HG03575 (cell line): ENCODE measurements around the gene SLC35E1.

Experiments
- ATAC-seq: cut with Tn5 transposase; IDR thresholded peaks from one replicate; pipeline ENCODE4 v1.9.1; 2021; ENCODE audit not compliant: unreplicated experiment, insufficient number of reproducible peaks, low FRiP score; ENCODE audit errors: extremely low read depth

SLC35E1 gene

DNA sequence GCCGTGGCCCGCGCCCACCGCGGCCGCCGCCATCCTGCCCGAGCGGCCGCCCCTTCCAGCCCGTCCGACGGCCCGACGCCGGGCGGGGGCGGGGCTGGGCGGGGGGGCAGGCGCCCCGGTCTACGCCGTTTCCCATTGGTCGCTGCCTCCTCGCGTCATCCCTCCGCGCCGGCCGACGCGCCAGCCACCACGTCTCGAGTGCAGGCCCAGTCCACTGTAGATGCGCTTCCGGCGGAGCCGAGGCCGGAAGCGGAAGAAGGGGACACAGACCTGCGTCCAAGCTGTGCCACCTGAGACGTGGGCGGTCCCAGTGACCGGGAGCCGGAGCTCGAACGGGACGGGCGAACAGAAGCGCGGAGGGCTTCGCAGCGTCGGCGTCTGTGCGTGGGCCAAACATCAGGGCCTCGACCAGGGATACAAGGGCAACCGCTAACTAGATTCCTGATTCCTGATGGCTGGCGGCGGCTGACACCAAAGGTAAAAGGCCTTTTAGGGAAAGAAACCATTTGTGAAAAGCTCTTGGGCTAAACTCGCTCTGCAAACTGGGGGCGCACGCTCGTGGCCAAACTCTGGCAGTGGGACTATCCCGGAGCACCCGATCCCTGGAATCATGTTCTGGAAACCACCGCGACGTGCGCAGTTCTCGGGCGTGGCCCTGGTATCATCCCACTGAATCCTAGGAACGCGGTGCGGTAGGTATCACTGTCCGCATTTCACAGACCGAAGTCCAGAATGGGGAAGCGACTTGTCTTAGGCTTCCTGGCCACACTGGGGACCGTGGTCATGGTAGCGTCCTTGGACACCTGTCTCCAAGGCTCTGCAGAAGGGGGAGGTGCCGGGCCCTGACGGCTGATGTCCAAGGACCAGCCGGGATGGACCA lies at the start of gene SLC35E1:
TSS of gene SLC35E1 (minus strand) at position 84 of the 880 bp plus-strand sequence. CDS start at position 33, 51 bp downstream.
- peak; percentile 53 for ATAC-seq

DNA sequence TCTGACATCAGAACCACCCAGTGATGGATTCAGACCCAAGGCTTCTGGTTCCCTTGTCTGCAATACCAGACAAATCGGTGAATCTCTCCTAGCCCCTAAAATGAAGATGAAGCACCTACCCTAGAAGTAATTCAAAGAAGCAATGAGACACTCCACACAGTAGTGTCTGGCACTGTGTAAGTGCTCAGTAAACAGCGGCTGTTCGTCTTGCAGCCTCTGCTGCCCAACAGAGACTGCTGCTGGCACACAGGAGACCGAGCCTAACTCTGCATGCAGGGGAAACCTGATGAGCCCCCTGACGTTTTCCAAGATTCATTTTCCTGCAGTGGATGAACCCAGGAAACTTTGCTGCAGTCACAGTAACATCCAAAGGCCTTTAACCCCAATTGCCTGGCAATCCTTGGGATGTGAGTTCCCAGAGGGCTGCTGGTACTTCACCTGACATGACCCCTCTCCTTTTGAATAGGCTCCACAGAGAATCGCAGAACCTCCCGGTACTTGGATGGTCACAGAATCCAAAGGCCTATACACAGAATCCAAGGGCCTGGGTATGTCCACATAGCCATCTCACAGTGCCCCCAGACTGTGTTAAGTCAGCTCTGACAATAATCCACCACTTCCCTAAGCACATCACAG lies 49.1 kb upstream of the SLC35E1 start:
- ATAC-seq: no peak

DNA sequence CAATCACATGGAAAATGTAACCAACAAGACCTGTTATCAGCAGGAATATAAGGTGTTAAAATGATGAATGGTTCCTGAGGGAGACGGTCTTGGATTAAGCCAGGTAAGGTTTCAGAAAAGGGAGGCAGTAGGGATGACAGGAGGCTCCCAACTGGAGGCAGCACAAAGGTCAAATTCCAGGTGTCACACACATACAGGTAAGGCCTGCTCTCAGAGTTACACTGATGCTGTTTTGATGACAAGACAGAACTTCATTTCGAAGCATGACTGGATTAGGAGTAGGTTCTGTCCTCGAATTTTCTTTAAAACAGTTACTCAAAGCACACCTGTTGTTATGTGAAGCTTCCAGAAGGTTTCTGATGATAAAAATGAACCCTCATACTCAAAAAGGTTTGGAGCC lies 48.4 kb upstream of the SLC35E1 start:
- no peak for ATAC-seq

DNA sequence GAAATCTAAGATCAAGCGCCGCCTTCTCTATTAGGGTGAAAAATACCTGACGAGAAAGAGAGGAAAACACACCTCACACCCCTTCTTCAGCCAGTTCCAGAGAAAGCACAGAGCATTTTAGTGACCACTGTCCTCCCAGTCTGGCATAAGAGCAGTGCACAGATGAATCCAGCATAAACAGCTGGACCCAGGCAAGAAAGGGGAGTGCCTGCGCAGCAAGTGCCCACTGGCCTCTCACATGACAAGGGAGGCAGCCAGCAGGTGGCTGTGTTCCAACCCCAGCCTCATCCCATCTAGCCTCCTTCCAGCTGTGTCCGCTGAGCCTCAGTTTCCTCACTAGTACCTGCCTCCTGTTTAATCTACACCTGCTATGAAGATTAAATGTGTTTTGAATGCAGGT lies 47.8 kb upstream of the SLC35E1 start:
- no peak for ATAC-seq

DNA sequence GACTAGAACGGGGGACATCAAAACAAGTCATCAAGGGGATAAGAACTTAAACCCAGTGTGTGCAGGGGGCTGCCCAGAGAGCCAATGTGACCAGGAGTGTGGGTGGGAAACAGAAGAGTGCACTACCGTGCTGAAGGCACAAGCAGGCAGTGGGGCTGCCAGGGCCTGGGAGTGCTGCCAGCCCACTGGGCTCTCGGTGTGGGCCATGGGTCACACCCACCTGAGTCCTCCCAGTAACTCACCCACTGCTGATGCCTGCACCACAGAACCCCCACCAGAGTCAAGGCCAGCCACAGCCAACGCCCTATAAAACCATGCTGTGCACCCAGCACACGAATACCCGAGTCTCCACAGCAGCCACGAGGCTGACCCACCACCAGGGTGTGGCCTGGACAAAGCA lies 47.2 kb upstream of the SLC35E1 start:
- no peak for ATAC-seq

DNA sequence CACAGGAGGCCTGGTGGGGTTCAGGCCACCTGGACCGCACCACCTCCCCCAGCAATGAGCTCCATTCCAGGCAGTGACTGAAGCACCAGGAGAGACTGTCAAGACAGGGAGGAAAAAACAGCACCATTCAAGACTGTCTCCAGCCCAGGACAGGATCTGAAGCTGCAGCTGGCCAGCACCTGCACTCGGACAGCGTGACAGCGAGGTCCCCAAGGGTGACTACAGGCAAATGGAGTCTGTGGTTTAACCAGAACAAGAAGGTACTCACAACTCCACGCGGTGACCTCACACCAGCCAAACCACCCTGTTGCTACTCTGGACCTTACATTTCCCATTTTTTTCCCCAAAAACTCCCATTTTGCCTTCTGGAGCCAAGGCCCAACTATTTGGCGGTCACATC lies 46.0 kb upstream of the SLC35E1 start:
- no peak for ATAC-seq

DNA sequence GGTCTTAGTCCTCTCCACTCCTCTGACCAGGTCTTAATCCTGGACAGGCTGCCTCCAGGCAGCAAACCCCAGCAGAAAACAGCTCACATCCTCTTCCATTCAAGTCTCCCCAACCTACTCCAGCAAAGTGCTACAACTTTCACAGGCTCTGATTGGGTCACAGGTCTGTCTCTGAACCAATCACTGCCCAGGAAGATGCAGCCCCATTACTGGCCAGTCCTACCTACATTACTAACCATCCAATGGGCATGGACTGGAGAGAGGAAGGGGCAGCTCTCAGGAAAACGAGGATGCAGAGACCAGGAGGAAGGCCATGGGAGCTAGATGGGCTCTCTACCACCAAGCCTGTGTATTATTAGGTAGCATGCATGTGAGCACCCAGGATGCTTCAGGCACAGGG lies 43.6 kb upstream of the SLC35E1 start:
- no peak for ATAC-seq

DNA sequence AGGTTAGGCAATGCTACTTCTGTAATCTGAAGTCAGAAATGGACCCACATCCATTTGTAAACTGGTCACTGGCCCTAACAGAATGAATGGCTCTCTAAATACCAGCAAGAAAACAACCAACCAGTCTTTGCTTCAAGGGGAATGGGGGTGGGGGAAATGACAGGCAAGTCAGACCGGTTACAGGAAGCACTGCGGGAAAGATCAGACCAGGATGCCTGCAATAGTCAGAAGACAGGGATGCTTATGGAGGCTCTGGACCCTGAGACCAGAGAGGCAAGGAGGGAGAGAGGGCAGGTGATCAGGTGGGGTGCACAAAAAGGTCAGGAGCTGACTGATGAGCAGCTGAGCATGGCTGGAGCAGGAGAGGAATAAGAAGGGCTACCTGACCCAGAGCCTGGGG lies 42.7 kb upstream of the SLC35E1 start:
- ATAC-seq: no peak

DNA sequence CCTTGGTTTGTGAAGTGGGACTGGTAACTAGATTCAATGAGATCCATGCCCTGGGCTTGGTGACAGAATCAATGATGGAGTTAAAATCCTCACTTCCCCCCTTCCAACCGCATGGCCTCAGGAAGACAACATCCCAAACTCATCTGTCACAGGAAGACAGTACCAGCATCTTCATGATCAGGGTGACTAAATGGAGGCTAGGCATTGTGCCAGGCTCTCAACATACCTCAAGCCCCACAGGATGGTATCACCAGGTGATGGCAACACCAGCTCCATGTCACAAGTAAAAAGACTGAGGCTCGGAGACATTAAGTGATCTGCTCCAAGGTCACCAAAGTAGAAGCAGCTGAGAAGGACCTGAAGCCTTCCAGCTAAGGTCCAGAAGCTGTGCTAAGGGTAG lies 41.6 kb upstream of the SLC35E1 start:
- no peak for ATAC-seq

DNA sequence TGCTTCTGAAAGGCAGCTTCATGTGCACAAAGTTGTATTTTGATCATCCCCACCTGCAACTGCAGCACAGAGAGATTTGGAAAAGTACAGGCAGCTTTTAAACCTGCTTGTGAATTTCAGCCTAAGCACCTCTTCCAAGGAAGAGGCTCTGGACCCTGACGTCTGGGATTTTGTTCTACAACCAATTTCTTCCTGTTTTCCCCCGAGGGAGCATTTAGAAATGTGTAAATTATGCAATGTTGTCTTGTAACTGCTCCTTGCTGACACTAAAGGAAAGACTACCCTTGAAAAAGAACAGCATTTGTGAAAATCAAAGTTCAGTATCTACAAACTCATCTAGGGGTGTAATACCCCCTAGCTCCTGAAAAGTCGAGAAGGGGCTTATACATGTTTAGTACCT lies 40.4 kb upstream of the SLC35E1 start:
- ATAC-seq: no peak

DNA sequence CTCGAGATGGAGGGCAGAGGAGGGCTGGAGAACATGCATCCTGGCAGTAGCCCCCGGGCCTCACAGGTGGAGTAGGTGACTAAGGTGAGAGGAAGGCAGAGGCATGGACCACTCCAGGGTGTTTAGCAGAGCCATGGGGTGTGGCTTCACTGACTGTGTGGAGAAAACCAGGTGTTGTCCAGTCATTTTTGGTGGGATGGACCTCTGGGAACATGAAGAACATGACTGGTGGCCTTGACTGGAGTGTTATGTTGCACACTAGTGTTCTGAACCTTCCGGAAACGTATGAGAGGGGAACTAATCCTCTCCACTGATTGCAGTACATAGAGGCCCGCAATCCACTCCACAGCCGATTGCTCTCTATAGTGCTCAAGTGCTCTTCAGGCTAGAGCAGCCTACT lies 38.9 kb upstream of the SLC35E1 start:
- no peak for ATAC-seq

DNA sequence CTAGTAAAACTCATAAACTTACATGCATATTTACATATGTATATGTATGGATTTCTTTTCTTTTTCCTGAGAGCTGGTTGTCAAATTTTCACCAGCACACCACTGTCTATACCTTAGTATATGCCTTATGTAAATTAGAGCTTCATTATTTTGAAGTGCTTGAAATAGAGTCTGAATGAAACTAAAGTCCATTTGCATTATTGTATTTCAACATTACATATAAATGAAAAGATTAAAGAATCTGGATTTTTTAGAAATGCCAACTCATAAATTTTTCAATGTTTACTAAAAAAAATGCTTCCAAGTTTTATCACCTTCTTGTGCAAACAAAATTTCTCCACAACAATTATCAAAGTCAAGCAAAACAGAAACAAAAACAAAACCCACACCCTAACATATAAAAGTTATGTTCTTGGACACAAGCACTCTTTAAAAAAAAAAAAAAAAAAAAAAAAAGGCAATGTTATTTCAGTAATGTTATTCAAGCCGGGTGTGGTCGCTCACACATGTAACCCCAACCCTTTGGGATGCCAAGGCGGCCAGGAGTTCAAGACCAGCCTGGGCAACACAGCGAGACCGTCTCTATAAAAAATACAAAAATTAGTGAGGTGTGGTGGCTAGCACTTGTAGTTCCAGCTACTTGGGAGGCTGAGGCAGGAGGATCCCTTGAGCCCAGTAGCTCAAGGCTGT lies 37.4 kb upstream of the SLC35E1 start:
- ATAC-seq: no peak

DNA sequence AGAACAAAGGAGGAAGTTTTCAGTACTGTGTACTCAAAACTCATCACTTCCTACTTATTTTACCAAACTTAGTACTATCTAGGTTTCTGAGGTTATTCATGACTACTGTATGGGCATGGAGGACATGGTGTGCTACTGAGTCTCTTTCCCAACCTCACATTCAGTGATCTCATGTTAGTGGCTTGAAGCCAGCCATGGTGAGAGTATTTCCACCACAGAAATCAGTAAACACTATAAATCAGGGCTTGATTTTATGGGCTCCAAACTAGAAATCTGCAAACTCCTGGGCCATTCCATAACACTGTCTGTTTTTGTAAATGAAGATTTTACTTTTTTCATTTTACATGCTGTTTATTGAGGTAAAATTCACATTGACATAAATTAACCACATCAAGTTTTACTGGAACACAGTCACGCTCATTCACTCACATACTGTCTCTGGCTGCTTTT lies 36.1 kb upstream of the SLC35E1 start:
- no peak for ATAC-seq

DNA sequence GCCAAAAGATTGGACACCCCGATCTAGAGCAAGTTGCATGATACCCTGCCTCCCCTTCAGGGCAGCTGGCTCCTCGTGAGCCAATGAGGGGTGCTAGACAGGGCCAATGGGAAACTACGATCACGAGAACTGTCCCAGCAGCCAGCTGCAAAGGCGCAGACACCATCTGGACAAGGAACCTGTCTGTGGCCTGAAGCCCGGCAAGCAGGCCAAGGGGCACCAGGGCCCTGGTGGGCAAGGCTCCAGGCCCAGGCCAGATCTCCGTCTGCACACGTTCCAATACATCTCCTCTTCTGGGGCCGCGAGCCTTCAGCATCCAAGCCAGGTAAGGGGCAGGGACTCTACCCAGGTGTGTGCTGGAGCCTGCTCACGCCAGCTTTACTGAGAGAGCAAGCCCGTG lies 35.6 kb upstream of the SLC35E1 start:
- ATAC-seq: no peak

DNA sequence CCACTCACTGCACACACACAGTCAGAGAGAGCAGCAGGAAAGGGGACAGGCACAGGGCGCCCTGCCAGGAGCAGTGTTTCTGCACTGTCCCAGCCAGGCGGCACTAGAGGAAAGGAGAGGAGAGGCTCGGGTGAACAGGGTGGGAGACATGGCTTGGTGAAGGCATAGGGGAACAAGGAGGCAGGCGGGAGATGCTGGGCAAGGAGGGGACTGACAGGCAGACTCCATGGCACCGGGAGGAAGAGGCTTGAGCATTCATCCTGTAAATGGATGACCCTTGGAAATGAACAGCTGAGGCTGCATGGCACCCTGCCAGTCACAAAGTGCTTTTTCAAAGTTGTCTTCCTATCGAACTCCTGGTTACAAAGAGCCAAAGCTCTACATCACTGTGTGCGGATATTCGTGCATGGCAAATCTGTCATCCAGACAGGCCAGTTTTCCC lies 33.4 kb upstream of the SLC35E1 start:
- no peak for ATAC-seq

DNA sequence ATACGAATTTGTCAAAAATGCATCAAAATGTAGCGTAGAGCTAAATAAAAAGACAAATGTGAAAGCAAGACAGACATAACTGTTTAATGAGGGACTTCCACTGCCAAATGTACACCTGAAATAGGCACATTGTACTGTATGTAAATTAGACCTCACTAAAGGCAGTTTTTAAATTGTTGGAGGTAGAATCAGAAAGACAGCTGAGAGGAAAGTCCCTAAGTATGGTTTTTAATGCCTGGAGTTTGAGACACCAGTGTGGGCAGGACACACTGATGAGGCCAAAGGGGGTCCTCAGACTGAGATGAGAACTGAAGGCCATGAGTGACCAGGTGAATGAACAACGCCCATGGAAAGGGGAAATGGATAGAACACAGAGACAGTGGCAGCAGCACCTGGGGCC lies 32.9 kb upstream of the SLC35E1 start:
- ATAC-seq: no peak

DNA sequence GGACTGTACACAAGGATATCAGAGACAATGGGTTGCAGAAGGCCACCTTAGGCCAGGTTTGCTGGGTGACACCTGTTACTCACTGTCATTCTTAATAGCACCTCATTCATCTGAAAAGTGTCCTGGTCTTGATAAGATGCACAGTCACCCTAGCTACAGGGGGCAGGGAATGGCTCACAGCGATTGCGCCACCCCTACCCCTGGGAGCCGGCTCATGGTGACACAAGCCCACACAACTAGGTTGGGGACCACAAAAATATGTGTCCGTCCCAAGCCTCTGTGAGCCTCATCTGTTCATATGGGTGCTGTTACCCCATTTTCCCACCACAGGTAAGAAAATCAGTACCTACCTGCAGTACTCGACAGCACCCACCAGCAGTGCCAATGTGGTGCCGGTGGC lies 32.4 kb upstream of the SLC35E1 start:
- ATAC-seq: no peak

DNA sequence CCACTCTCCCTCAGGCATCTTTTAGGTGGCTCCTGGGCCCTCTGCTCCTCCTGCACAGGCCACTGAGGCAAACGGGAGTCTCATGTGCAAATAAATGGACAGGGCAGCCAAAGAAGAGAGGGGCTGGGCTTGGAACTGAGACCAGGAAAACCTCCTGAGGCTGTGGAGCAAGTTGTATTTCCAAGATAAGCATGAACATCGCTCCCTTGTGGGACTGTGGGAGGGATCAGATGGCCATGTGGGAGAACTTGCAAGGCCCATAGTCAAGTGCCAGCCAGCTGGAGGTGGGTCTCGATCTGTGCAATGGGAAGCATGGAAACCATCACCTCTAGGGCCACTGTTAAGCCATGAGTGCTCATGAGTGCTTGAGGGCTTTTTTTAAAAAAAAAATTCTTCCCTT lies 30.9 kb upstream of the SLC35E1 start:
- ATAC-seq: no peak

DNA sequence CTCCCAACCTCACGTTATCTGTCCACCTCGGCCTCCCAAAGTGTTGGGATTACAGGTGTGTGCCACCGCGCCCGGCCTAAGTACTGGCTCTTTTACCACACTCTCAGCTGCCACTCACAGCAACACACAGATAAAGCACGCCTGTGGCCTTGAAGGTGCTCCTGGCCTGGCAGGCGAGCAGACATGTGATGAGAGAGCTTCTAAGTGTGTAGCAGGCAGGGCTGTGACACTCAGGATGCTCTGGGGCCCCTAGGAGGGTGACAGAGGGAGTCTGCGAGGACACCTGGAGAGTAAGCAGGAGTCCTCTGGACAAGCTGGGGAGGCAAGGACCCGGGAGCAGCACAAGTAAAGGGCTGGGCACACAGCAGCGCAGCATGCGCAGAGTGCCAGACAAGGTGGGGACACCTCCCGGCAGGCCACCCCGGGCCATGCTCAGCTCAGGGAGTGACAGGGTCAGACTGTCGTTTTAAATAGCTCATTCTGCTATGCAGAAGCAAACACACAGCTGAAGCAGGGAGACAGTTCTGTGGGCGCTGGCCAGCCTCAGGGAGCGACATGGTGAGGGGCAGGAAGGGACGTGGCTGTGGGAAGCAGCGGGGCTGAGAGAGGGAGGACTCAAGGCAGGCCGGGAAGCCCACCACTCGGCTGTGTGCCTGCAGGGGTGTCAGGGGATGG lies 29.3 kb upstream of the SLC35E1 start:
- no peak for ATAC-seq
